Common myeloid progenitor, CD34-positive (primary cell): ENCODE measurements around the gene PSMF1. TPM values are rescaled to one million over a fixed set of nuclear protein-coding genes. Genes with fewer than 3 reads are reported as not detected.

ENCODE experiments used
- CTCF ChIA-PET: fragments of 350-600 bp; sonication (Branson Sonifier 250); formaldehyde crosslinking; loops from one replicate; lab custom pipeline; 2021; ENCODE audit warnings: antibody characterized with exemption; lab: Charles Lee
- POLR2A ChIA-PET: fragments of 350-600 bp; sonication (Branson Sonifier 250); formaldehyde crosslinking; loops from one replicate; lab custom pipeline; 2021; ENCODE audit warnings: antibody characterized with exemption; lab: Charles Lee
- DNase-seq, 3 donors: peaks; one replicate each; pipeline versions ENCODE4 v3.0.0 to v3.0.0-alpha.2; 2013
- H3K27ac ChIP-seq, 2 experiments: 1 replicate in 1 of 2; 2 replicates in 1 of 2; pipeline ENCODE4 v1.7.0; 2013; ENCODE audit warnings: inconsistent platforms in 2 of 2, low read length in 2 of 2, mild to moderate bottlenecking in 2 of 2, low read depth in 1 of 2, moderate library complexity in 1 of 2; ENCODE audit not compliant: severe bottlenecking in 2 of 2, insufficient read depth in 1 of 2, poor library complexity in 1 of 2
- H3K27me3 ChIP-seq, 5 experiments: replicated peaks in 2 of 5; 1 replicate in 3 of 5; 2 replicates in 2 of 5; pipeline versions ENCODE4 v1.6.1 to v1.7.0; 2013; ENCODE audit warnings: low read length in 4 of 5, mild to moderate bottlenecking in 2 of 5, moderate library complexity in 2 of 5, inconsistent platforms in 1 of 5; ENCODE audit not compliant: insufficient read depth in 5 of 5, control insufficient read depth in 4 of 5
- H3K36me3 ChIP-seq, 4 experiments: 1 replicate in 2 of 4; 2 replicates in 2 of 4; pipeline versions ENCODE4 v1.6.1 to v1.7.0; 2013; ENCODE audit warnings: low read length in 3 of 4, control low read depth in 1 of 4, mild to moderate bottlenecking in 1 of 4; ENCODE audit not compliant: control insufficient read depth in 4 of 4, insufficient read depth in 4 of 4
- H3K4me1 ChIP-seq, 4 experiments: 1 replicate in 3 of 4; 2 replicates in 1 of 4; pipeline versions ENCODE4 v1.6.1 to v1.7.1; 2013; ENCODE audit warnings: low read length in 3 of 4, mild to moderate bottlenecking in 3 of 4, control low read depth in 1 of 4, inconsistent platforms in 1 of 4, moderate library complexity in 1 of 4; ENCODE audit not compliant: control insufficient read depth in 4 of 4, insufficient read depth in 4 of 4; ENCODE audit errors: control extremely low read depth in 1 of 4
- H3K4me3 ChIP-seq, 7 experiments: 1 replicate in 4 of 7; 2 replicates in 3 of 7; pipeline versions ENCODE4 v1.5.1 to v1.7.0; 2013; ENCODE audit warnings: mild to moderate bottlenecking in 7 of 7, low read length in 6 of 7, moderate library complexity in 6 of 7, inconsistent platforms in 2 of 7, low read depth in 2 of 7, control low read depth in 1 of 7; ENCODE audit not compliant: insufficient read depth in 4 of 7, control insufficient read depth in 1 of 7; ENCODE audit errors: extremely low read depth in 1 of 7
- H3K9me3 ChIP-seq, 5 experiments: 1 replicate in 4 of 5; 2 replicates in 1 of 5; pipeline versions ENCODE4 v1.6.1 to v1.7.1; 2013; ENCODE audit warnings: low read length in 4 of 5, mild to moderate bottlenecking in 2 of 5, inconsistent platforms in 1 of 5, low read depth in 1 of 5, moderate library complexity in 1 of 5; ENCODE audit not compliant: control insufficient read depth in 4 of 5, insufficient read depth in 2 of 5; ENCODE audit errors: control extremely low read depth in 1 of 5
- WGBS: methylation state at CpG from one replicate; pipeline ENCODE4 v1.1.5; 2013; ENCODE audit not compliant: insufficient coverage; 5-methylcytosine and 5-hydroxymethylcytosine counted together
- polyA plus RNA-seq: library from polyadenylated mRNA; unstranded; fragments of 120-200 nt; gene quantifications from one replicate; pipeline ENCODE4 v1.2.1, GENCODE V29; 2013

The PSMF1 gene, protein sequence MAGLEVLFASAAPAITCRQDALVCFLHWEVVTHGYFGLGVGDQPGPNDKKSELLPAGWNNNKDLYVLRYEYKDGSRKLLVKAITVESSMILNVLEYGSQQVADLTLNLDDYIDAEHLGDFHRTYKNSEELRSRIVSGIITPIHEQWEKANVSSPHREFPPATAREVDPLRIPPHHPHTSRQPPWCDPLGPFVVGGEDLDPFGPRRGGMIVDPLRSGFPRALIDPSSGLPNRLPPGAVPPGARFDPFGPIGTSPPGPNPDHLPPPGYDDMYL
- polyA plus RNA-seq = 91.5 TPM

DNA sequence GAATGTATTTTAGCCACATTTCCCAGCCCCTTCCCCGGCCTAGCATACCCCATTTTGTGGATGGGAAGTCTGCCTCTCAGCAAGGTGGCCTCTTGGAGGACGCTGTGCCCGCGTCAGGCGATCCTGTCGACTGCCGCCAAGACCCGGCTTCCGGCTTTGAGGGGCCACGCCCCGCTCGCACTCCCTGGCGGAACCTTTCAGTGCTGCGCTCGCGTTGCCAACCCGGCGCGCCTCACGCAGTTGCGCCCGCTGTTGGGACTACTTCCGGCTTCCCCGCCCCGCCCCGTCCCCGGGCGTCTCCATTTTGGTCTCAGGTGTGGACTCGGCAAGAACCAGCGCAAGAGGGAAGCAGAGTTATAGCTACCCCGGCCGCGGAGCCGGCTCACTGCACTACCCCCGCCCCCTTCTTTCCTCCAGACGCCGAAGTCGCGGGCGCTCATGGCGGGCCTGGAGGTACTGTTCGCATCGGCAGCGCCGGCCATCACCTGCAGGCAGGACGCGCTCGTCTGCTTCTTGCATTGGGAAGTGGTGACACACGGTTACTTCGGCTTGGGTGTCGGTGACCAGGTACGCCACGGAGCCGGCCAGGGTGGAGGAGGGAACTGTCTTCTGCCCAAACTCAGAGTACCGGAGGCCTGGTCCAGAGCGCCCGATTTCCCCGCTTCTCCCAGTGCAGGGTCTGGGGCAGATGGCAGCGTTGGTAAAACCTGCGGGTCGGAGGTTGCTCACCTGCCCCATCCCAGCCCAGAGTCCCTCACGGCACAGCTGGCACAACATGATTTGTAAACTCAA lies at the start of gene PSMF1:
Gene PSMF1, plus strand, starts transcription at position 267 of the 792 bp plus-strand sequence. Its CDS starts 172 bp downstream, at position 439.
- ChIA-PET POLR2A (interaction anchor here (0.6 kb wide), 1 partner anchor 33 kb away, joined by 3 read pairs; no protein-coding TSS in a partner anchor), CTCF (interaction anchor here (1.4 to 3.6 kb wide), 2 partner anchors 11 to 14 kb away, joined by 5 to 24 read pairs; no protein-coding TSS in a partner anchor)
- Histone ChIP-seq H3K9me3 (no peaks in the 10 kb centered on the region), H3K27me3 (no peaks in the 10 kb centered on the region), H3K36me3 (peaks cover 5 to 19% (median 8%) of the 10 kb centered on the region in 4 experiments), H3K27ac (peak within 1 kb of the TSS; percentile 72 to 86), H3K4me1 (peaks cover 9 to 51% (median 41%) of the 10 kb centered on the region in 4 experiments), H3K4me3 (peak within 1 kb of the TSS; percentile 80 to 100 (median 99))
- peak; percentile 96 to 99 (median 98) for DNase-seq
- WGBS = under 1% methylated on average over 52 of the region's 62 CpGs

DNA sequence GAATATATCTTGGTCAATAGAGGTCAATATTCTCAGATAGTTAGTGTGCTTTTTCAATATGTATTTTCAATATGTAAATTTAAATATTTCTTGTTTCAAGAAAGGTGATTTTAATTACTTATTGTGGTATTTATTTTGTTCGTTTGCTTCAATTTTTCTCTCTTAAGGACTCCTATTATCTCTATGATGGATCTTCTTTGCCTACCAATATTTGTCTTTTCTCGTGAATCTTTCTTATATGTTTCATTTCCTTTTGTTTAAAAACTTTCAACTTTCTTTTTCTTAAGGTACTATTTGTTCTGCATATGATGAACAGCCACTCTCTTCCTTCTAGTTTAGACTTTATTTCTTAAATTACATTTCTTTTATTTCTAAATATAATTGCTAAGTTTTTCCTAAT lies 46.1 kb upstream of the PSMF1 start:
- H3K27me3 ChIP-seq = no peaks in the 10 kb centered on the region
- CTCF ChIA-PET = no interaction called here
- H3K27ac ChIP-seq = no peak overlapping the region
- H3K36me3 ChIP-seq = no peaks in the 10 kb centered on the region
- DNase-seq = no peak
- no peak overlapping the region for H3K4me3 ChIP-seq
- peaks cover 0 to 9% (median 5%) of the 10 kb centered on the region in 5 experiments for H3K9me3 ChIP-seq
- no peaks in the 10 kb centered on the region for H3K4me1 ChIP-seq
- POLR2A ChIA-PET = no interaction called here
- WGBS = no CpG with 5 or more reads among the region's 2 CpGs

DNA sequence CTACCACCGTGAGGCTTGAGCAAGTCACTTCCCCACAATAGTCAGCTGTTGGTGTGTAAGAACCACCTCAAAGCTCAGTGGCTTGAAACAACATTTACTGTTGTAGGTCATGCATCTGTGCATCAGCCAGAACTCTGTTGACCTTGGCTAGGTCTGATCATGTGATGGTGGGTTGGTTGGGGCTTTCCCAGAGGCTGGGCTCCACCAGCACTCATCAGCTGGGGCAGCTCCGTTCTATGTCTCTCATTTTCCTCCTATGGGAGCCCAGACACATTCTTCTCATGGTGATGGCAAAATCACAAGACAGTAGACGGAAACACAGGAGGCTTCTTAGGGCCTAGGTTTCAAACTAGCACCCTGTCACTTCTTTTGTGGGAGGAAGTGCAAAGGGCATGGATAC lies 42.8 kb upstream of the PSMF1 start:
- H3K4me1 ChIP-seq = no peaks in the 10 kb centered on the region
- CTCF ChIA-PET = interaction anchor here (0.5 kb wide), 1 partner anchor 711 kb away, joined by 5 read pairs; no protein-coding TSS in a partner anchor
- no peak overlapping the region for H3K4me3 ChIP-seq
- H3K27me3 ChIP-seq = no peaks in the 10 kb centered on the region
- H3K9me3 ChIP-seq = peaks cover 0 to 2% (median 0%) of the 10 kb centered on the region in 5 experiments
- H3K27ac ChIP-seq = no peak overlapping the region
- no peaks in the 10 kb centered on the region for H3K36me3 ChIP-seq
- DNase-seq = no peak
- POLR2A ChIA-PET = no interaction called here
- WGBS = 100% methylated on average over 2 of the region's 3 CpGs

DNA sequence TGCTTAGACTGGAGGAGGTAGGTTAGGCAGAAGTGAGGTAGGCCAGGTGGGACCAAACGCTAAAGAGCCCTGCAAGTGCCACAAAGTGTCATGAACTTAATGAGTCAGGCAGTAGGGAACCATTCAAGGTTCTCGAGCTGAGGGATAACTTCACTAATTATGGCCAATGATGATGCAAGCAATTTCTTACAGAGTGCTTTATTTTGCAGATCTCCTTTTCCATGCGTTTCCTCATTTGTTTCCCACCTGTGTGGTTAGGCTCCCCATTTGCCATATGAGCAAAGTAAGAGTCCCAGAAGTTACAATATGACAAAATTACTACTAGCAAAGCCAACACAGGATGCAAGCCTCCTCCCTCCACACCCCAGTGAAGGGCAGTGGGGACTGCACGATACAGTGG lies 36.5 kb upstream of the PSMF1 start:
- DNase-seq = no peak
- ChIA-PET POLR2A (no interaction called here), CTCF (no interaction called here)

DNA sequence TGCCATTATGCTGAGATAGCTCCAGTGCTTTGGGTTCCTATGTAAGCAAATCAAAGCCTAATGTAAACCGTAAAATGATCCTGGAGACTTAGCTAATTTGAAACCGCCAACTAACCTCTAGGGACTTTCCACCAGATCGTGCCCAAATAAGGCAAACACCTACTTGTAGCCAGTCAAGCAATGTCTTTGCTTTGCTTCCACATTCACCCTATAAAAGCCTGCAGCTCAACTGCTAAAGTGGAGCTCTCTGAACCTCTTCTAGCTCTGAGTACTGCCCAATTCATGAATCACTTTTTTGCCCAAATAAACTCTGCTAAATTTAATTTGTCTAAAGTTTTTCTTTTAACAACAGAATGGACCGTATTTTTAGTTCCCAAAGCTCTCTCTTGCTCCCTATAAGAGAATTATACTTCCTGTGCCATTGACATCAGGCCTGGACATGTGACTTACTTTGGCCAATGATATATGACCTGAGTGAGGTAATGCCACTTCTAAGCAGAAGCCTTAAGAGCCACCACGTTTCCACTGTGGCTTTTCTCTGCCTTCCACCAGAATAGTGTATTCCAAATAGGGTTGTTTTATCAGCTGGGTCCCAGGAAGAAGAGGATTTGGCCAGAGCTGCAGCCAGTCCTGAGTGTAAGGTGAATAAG lies 34.8 kb upstream of the PSMF1 start:
- H3K4me3 ChIP-seq = no peak overlapping the region

More for the DNA sequence above, 36.5 kb upstream of the PSMF1 start:
- Histone ChIP-seq H3K27me3 (no peaks in the 10 kb centered on the region), H3K36me3 (no peaks in the 10 kb centered on the region), H3K9me3 (peaks cover 0 to 5% (median 2%) of the 10 kb centered on the region in 5 experiments), H3K4me3 (no peak overlapping the region), H3K4me1 (peaks cover 0 to 9% (median 4%) of the 10 kb centered on the region in 4 experiments), H3K27ac (no peak overlapping the region)
- 98% methylated on average over 3 of the region's 4 CpGs for WGBS

DNA sequence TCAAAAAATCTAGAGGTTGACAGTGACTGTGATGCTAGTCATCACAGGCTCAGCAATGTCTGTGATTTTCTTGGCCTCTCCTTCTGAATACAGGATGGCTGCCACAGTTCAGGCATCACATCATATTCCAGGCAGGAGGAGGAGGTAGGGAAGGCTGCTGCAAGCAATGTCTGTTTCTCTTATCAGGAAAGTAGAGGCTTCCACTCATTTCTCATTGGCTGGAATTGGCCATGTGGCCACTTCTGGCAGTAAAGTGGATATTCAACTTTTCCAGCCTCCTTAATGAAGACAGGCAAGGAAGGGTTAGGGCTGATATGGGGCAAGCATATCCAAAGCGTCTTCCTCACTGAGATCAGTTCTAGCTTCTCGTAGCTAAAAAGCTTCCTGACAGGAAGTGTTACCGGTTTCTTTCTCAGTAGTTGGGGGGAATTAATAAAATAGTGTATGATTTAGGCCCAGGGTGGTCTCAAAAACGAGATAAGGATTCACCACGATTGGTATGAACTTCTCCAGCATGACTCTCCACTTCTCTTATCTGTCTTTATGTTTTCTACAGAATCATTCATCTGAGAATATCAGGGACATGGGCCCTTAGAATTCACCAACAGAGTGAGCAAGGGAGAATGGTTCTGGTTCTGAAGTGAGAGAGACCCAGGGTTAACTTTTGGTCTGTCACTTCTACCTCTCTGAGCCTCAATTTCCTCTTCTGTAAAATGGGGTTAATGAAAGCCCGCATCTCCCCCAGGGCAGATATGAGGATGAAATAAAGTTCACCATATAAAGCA lies 32.7 kb upstream of the PSMF1 start:
- CTCF ChIA-PET = no interaction called here
- POLR2A ChIA-PET = no interaction called here
- peak; percentile 5 to 36 (median 9) for DNase-seq
- no peak overlapping the region for H3K4me3 ChIP-seq
- peaks cover 0 to 16% (median 6%) of the 10 kb centered on the region in 4 experiments for H3K4me1 ChIP-seq
- H3K36me3 ChIP-seq = no peaks in the 10 kb centered on the region
- H3K27me3 ChIP-seq = no peaks in the 10 kb centered on the region
- WGBS = 30% methylated on average over 2 of the region's 6 CpGs
- no peak overlapping the region for H3K27ac ChIP-seq
- peaks cover 0 to 16% (median 3%) of the 10 kb centered on the region in 5 experiments for H3K9me3 ChIP-seq

More for the DNA sequence above, 34.8 kb upstream of the PSMF1 start:
- Histone ChIP-seq H3K27me3 (no peaks in the 10 kb centered on the region), H3K9me3 (peaks cover 0 to 5% (median 2%) of the 10 kb centered on the region in 5 experiments), H3K36me3 (no peaks in the 10 kb centered on the region), H3K27ac (no peak overlapping the region), H3K4me1 (peaks cover 0 to 16% (median 6%) of the 10 kb centered on the region in 4 experiments)
- ChIA-PET CTCF (interaction anchor here (1.5 kb wide), 1 partner anchor 25 kb away, joined by 4 read pairs; no protein-coding TSS in a partner anchor), POLR2A (no interaction called here)
- peak in 2 of 3 donors; percentile 5 to 6 for DNase-seq
- 100% methylated on average over 4 of the region's 5 CpGs for WGBS
